Embryonic facial prominence (tissue), 1 donor: Measurements from ENCODE around the gene BIVM.

Experiments used
- DNase-seq: peaks from one replicate; pipeline ENCODE4 v3.0.0-alpha.2; 2016; ENCODE audit errors: extremely low spot score

BIVM gene

DNA sequence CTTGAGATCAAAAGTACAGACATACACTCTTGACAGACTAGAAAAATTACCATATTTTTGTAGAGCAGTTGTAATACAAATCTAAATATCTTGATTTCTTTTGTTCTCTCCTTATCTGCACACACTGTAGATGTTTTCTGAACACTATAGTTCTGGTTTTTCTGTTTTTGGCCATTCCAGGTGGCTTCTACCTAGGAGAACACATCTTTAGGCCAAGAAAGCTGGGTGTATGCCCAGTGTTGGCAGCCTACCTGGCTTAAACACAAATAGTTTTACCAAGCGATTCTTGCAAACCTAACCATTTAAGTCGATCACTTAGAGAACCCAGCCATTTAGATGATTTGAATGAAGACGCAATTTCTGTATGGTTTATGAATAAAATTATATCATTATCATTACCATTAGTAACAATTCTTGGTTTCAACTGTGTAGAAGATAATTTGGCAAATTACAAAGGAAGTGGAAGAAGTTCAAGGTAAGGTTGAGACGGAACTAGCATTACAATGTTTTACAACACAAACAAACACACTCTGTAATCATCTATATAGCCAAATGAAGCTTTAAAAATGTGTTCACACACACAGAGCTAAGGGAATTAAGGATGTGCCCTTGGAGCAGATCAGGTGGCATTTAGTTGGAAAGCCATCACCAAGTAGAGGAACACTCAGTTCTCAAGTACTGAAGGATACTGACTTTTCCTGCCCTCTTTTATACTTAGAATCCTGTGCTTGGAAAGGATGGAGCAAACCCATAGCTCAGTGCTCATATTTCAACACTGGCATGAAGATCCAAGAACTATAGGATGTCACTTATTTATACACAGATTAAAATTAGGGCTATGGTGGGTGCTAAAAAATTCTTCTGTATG is 83.1 kb downstream of the BIVM start:
- no peak for DNase-seq
